Transverse colon (tissue), 4 donors: Measurements from ENCODE around the gene LGR6. TPM values are rescaled to one million over a fixed set of nuclear protein-coding genes. Genes with fewer than 3 reads are reported as not detected.

ENCODE experiments used
- DNase-seq: peaks from one replicate; pipeline ENCODE4 v3.0.0-alpha.2; 2019
- H3K27ac ChIP-seq, 4 donors: fragments of 200-600 bp; sonication (generic); 2 replicates each; pipeline ENCODE4 v1.5.1; 2016 to 2018; ENCODE audit warnings: inconsistent platforms in 4 of 4
- H3K27me3 ChIP-seq: fragments of 200-600 bp; sonication (generic); 2 replicates; pipeline ENCODE4 v1.5.1; 2017; ENCODE audit warnings: inconsistent platforms
- H3K36me3 ChIP-seq, 4 donors: fragments of 200-600 bp; sonication (generic); 2 replicates each; pipeline ENCODE4 v1.5.1; 2017 to 2019; ENCODE audit warnings: inconsistent platforms in 4 of 4
- H3K4me1 ChIP-seq, 4 donors: fragments of 200-600 bp; sonication (generic); 2 replicates each; pipeline ENCODE4 v1.5.1; 2017 to 2020; ENCODE audit warnings: inconsistent platforms in 4 of 4
- H3K4me3 ChIP-seq, 4 donors: fragments of 200-600 bp; sonication (generic); 1 replicate in 1 of 4; 2 replicates in 3 of 4; pipeline versions ENCODE4 v1.5.1 to v1.6.1; 2017 to 2019; ENCODE audit warnings: inconsistent platforms in 4 of 4
- H3K9me3 ChIP-seq, 2 donors: fragments of 200-600 bp; sonication (generic); 2 replicates each; pipeline ENCODE4 v1.5.1; 2017 to 2019; ENCODE audit warnings: inconsistent platforms in 2 of 2
- CTCF ChIP-seq, 5 experiments: fragments of 200-600 bp in 3 of 5; fragments of 450-650 bp in 2 of 5; sonication (generic) in 3 of 5; IDR thresholded peaks; 1 replicate in 2 of 5; 2 replicates in 3 of 5; pipeline ENCODE4 v1.5.1; 2016 to 2017; ENCODE audit warnings: antibody characterized with exemption in 5 of 5, inconsistent platforms in 3 of 5, mild to moderate bottlenecking in 2 of 5, moderate library complexity in 1 of 5
- EP300 ChIP-seq: sonication (generic); formaldehyde crosslinking; IDR thresholded peaks from one replicate; pipeline ENCODE4 v1.6.1; 2017; ENCODE audit warnings: antibody characterized with exemption, low read depth
- POLR2A ChIP-seq: fragments of 450-650 bp; IDR thresholded peaks from one replicate; pipeline ENCODE4 v1.6.1; 2016; ENCODE audit warnings: antibody characterized with exemption, mild to moderate bottlenecking, moderate library complexity
- POLR2AphosphoS5 ChIP-seq, 3 donors: sonication (generic); formaldehyde crosslinking; IDR thresholded peaks; one replicate each; pipeline ENCODE4 v1.6.1; 2016; ENCODE audit warnings: antibody characterized with exemption in 3 of 3
- WGBS, 2 donors: methylation state at CpG; one replicate each; pipeline ENCODE4 v1.1.5; 2018; ENCODE audit warnings: low coverage in 1 of 2; 5-methylcytosine and 5-hydroxymethylcytosine counted together
- in situ Hi-C, 4 donors: fragments of 200-750 bp; cut with MboI; loops; one replicate each; pipeline versions ENCODE4 v1.15.0 to v1.15.1; 2017; ENCODE audit warnings: low sequenced_read_pairs in 3 of 4, low pct_ligation_motif_present in 1 of 4, low pct_unique_long_range_greater_than_20kb in 1 of 4
- intact Hi-C: fragments of 100-400 bp; cut with DNase I; formaldehyde crosslinking; loops from one replicate; pipeline ENCODE4 v1.15.1; 2023; ENCODE audit warnings: low total_unique reads
- total RNA-seq, 4 donors: library from RNA; depleted of rRNA; stranded (reverse); fragments of >200 nt; gene quantifications; one replicate each; pipeline ENCODE4 v1.1.0, GENCODE V29; 2016

Gene LGR6
- total RNA-seq, 4 donors from 2014 or later, result 0.41 to 1.6 TPM; not detected in 2

GRCh38 chr1:202192770-202193613 is 607 bp upstream of the LGR6 start:
- peak overlapping the region in 2 of 4 donors; percentile 28 to 45 for H3K4me3 ChIP-seq
- 26 to 47% methylated on average over 4 to 18 of the region's 18 CpGs for WGBS, 2 donors
- TF ChIP-seq POLR2A (no peak), CTCF (IDR thresholded peaks at IDR 0.05) (peak; percentile 80 to 90 (median 82))
- in situ Hi-C loops, result loop anchor here (10.0 to 25.0 kb wide), 3 partner anchors 119 to 522 kb away; partner anchors contain the start of gene SYT2 (in 4 of the 4)
- H3K27me3 ChIP-seq, result peaks cover 31% of the 10 kb centered on the region
- H3K4me1 ChIP-seq, result peaks cover 0 to 20% (median 10%) of the 10 kb centered on the region in 4 donors
- no peaks in the 10 kb centered on the region for H3K36me3 ChIP-seq
- intact Hi-C loops, result no loop called here
- H3K9me3 ChIP-seq, result no peaks in the 10 kb centered on the region
- peak; percentile 64 for DNase-seq
- H3K27ac ChIP-seq, result no peak overlapping the region

- in situ Hi-C loops, result loop anchor here (10.0 to 25.0 kb wide), 3 partner anchors 118 to 521 kb away; partner anchors contain the start of gene SYT2 (in 4 of the 4)
- H3K27ac ChIP-seq, result no peak overlapping the region
These were observed 689 bp downstream of the LGR6 start for GRCh38 chr1:202194328-202194648.

GRCh38 chr1:202197653-202198365 is 4.2 kb downstream of the LGR6 start:
- no peaks in the 10 kb centered on the region for H3K9me3 ChIP-seq
- no peaks in the 10 kb centered on the region for H3K36me3 ChIP-seq
- H3K4me3 ChIP-seq, result no peak overlapping the region
- WGBS, 2 donors, result 52 to 76% methylated on average over 2 to 7 of the region's 7 CpGs
- DNase-seq, result peak; percentile 31
- intact Hi-C loops (no loop called here), in situ Hi-C loops (loop anchor here (10.0 to 25.0 kb wide), 3 partner anchors 114 to 517 kb away; partner anchors contain the start of gene SYT2 (in 4 of the 4))
- H3K27ac ChIP-seq, result peak overlapping the region in 1 of 4 donors; percentile 12
- H3K4me1 ChIP-seq, result peaks cover 0 to 31% (median 26%) of the 10 kb centered on the region in 4 donors
- no peak for TF ChIP-seq EP300
- peaks cover 26% of the 10 kb centered on the region for H3K27me3 ChIP-seq

More at GRCh38 chr1:202194328-202194648, 689 bp downstream of the LGR6 start:
- intact Hi-C loops, result no loop called here
- no peak for DNase-seq
- Histone ChIP-seq H3K4me3 (peak overlapping the region in 1 of 4 donors; percentile 45), H3K27me3 (peaks cover 31% of the 10 kb centered on the region), H3K36me3 (no peaks in the 10 kb centered on the region), H3K9me3 (no peaks in the 10 kb centered on the region), H3K4me1 (peaks cover 0 to 22% (median 16%) of the 10 kb centered on the region in 4 donors)
- TF ChIP-seq CTCF (IDR thresholded peaks at IDR 0.05) (no peak), EP300 (no peak), POLR2A (no peak), POLR2AphosphoS5 (IDR thresholded peaks at IDR 0.05) (no peak)
- WGBS, 2 donors, result 59% methylated on average over 9 of the region's 11 CpGs; no CpG with 5 or more reads in 1 of the 2 donors

- Histone ChIP-seq H3K27me3 (peaks cover 21% of the 10 kb centered on the region), H3K36me3 (no peaks in the 10 kb centered on the region), H3K4me1 (peaks cover 0 to 30% (median 20%) of the 10 kb centered on the region in 4 donors), H3K27ac (peak overlapping the region in 1 of 4 donors; percentile 12), H3K9me3 (no peaks in the 10 kb centered on the region), H3K4me3 (no peak overlapping the region)
- intact Hi-C loops (no loop called here), in situ Hi-C loops (loop anchor here (10.0 to 25.0 kb wide), 3 partner anchors 114 to 516 kb away; partner anchors contain the start of gene SYT2 (in 4 of the 4))
- TF ChIP-seq POLR2AphosphoS5 (IDR thresholded peaks at IDR 0.05), result no peak
- TF ChIP-seq POLR2A, result no peak
- TF ChIP-seq CTCF (IDR thresholded peaks at IDR 0.05), result no peak
- no peak for TF ChIP-seq EP300
- no peak for DNase-seq
- 20 to 38% methylated on average over 1 of the region's 1 CpG for WGBS, 2 donors
These were observed 4.7 kb downstream of the LGR6 start for GRCh38 chr1:202198366-202198724.
